Right atrium auricular region (tissue), 2 donors: Measurements from ENCODE around the gene PRF1. TPM values are rescaled to one million over a fixed set of nuclear protein-coding genes. Genes with fewer than 3 reads are reported as not detected.

ENCODE experiments used
- DNase-seq: peaks from one replicate; pipeline ENCODE4 v3.0.0-alpha.2; 2019; ENCODE audit warnings: low spot score
- H3K27ac ChIP-seq, 2 donors: fragments of 200-600 bp; sonication (generic); 1 replicate in 1 of 2; 2 replicates in 1 of 2; pipeline ENCODE4 v1.5.1; 2016 to 2019
- H3K27me3 ChIP-seq, 2 donors: fragments of 200-600 bp; sonication (generic); one replicate each; pipeline versions ENCODE4 v1.5.1 to v1.6.0; 2017 to 2019
- H3K36me3 ChIP-seq: fragments of 200-600 bp; sonication (generic); one replicate; pipeline ENCODE4 v1.5.1; 2016
- H3K4me1 ChIP-seq, 2 donors: fragments of 200-600 bp; sonication (generic); one replicate each; pipeline versions ENCODE4 v1.5.1 to v1.6.0; 2017 to 2019
- H3K4me3 ChIP-seq, 2 donors: fragments of 200-600 bp; sonication (generic); 1 replicate in 1 of 2; 2 replicates in 1 of 2; pipeline ENCODE4 v1.5.1; 2017 to 2019; ENCODE audit warnings: mild to moderate bottlenecking in 1 of 2, moderate library complexity in 1 of 2
- H3K9me3 ChIP-seq, 2 donors: fragments of 200-600 bp; sonication (generic); one replicate each; pipeline ENCODE4 v1.5.1; 2019
- CTCF ChIP-seq, 2 donors: fragments of 200-600 bp; sonication (generic); IDR thresholded peaks; one replicate each; pipeline ENCODE4 v1.5.1; 2019; ENCODE audit warnings: antibody characterized with exemption in 2 of 2
- total RNA-seq, 2 donors: library from RNA; depleted of rRNA; stranded (reverse); fragments of >200 nt; gene quantifications; one replicate each; pipeline ENCODE4 v1.1.0, GENCODE V29; 2016

The PRF1 gene
- total RNA-seq, 2 donors from 2014 or later = 1.1 to 1.4 TPM

GRCh38 chr10:70594161-70594560 lies 8.4 kb downstream of the PRF1 start:
- peak; percentile 11 for DNase-seq
- Histone ChIP-seq H3K4me1 (peaks cover 0 to 7% of the 10 kb centered on the region in 2 donors), H3K27me3 (no peaks in the 10 kb centered on the region), H3K9me3 (no peaks in the 10 kb centered on the region), H3K27ac (no peak overlapping the region), H3K36me3 (no peaks in the 10 kb centered on the region), H3K4me3 (no peak overlapping the region)
- no peak for TF ChIP-seq CTCF (IDR thresholded peaks at IDR 0.05)

- peaks cover 0 to 7% of the 10 kb centered on the region in 2 donors for H3K4me1 ChIP-seq
- H3K27me3 ChIP-seq = no peaks in the 10 kb centered on the region
- no peaks in the 10 kb centered on the region for H3K9me3 ChIP-seq
- H3K4me3 ChIP-seq = no peak overlapping the region
- no peak for TF ChIP-seq CTCF (IDR thresholded peaks at IDR 0.05)
- no peaks in the 10 kb centered on the region for H3K36me3 ChIP-seq
- DNase-seq = peak; percentile 43
- H3K27ac ChIP-seq = no peak overlapping the region
Measured at GRCh38 chr10:70593513-70593890, 9.0 kb downstream of the PRF1 start.

GRCh38 chr10:70592746-70593512 lies 9.6 kb downstream of the PRF1 start:
- no peak overlapping the region for H3K27ac ChIP-seq
- no peak for TF ChIP-seq CTCF (IDR thresholded peaks at IDR 0.05)
- no peak for DNase-seq
- no peaks in the 10 kb centered on the region for H3K36me3 ChIP-seq
- H3K4me1 ChIP-seq = peaks cover 0 to 7% of the 10 kb centered on the region in 2 donors
- no peaks in the 10 kb centered on the region for H3K27me3 ChIP-seq
- H3K4me3 ChIP-seq = no peak overlapping the region
- H3K9me3 ChIP-seq = no peaks in the 10 kb centered on the region

GRCh38 chr10:70592186-70592735 lies 10.3 kb downstream of the PRF1 start:
- no peaks in the 10 kb centered on the region for H3K27me3 ChIP-seq
- H3K4me3 ChIP-seq = no peak overlapping the region
- H3K36me3 ChIP-seq = no peaks in the 10 kb centered on the region
- H3K27ac ChIP-seq = no peak overlapping the region
- TF ChIP-seq CTCF (IDR thresholded peaks at IDR 0.05) = no peak
- H3K9me3 ChIP-seq = no peaks in the 10 kb centered on the region
- DNase-seq = no peak
- peaks cover 0 to 7% of the 10 kb centered on the region in 2 donors for H3K4me1 ChIP-seq

GRCh38 chr10:70590655-70591416 lies 11.7 kb downstream of the PRF1 start:
- Histone ChIP-seq H3K36me3 (no peaks in the 10 kb centered on the region), H3K4me3 (no peak overlapping the region), H3K27ac (no peak overlapping the region), H3K9me3 (no peaks in the 10 kb centered on the region), H3K27me3 (no peaks in the 10 kb centered on the region), H3K4me1 (peaks cover 0 to 8% of the 10 kb centered on the region in 2 donors)
- no peak for TF ChIP-seq CTCF (IDR thresholded peaks at IDR 0.05)
- DNase-seq = no peak
